GM19099 (cell line): ENCODE measurements around the gene MTHFD1L.

Source experiments
- POLR2A ChIP-seq: IDR thresholded peaks from 3 replicates; pipeline ENCODE4 v1.6.1; 2011; ENCODE audit warnings: low read depth; ENCODE audit not compliant: insufficient read length; ENCODE audit errors: extremely low read depth

Gene MTHFD1L

GRCh38 chr6:150865043-150865405 lies 478 bp upstream of the MTHFD1L start:
- no peak for TF ChIP-seq POLR2A

GRCh38 chr6:150866147-150866990 lies 867 bp downstream of the MTHFD1L start:
- peak; percentile 49 for TF ChIP-seq POLR2A

- no peak for TF ChIP-seq POLR2A
These were observed 1.5 kb downstream of the MTHFD1L start for GRCh38 chr6:150866991-150867501.

- no peak for TF ChIP-seq POLR2A
These were observed 3.3 kb downstream of the MTHFD1L start for GRCh38 chr6:150868759-150869158.

GRCh38 chr6:150874179-150874578 lies 8.7 kb downstream of the MTHFD1L start:
- TF ChIP-seq POLR2A = no peak

GRCh38 chr6:150875841-150876240 lies 10.3 kb downstream of the MTHFD1L start:
- no peak for TF ChIP-seq POLR2A

- no peak for TF ChIP-seq POLR2A
These were observed 11.1 kb downstream of the MTHFD1L start for GRCh38 chr6:150876598-150876997.

- TF ChIP-seq POLR2A = no peak
These were observed 12.4 kb downstream of the MTHFD1L start for GRCh38 chr6:150877928-150878327.

GRCh38 chr6:150878347-150879213 lies 13.1 kb downstream of the MTHFD1L start:
- TF ChIP-seq POLR2A = no peak

GRCh38 chr6:150880336-150880735 lies 14.8 kb downstream of the MTHFD1L start:
- no peak for TF ChIP-seq POLR2A

GRCh38 chr6:150881911-150882481 lies 16.5 kb downstream of the MTHFD1L start:
- no peak for TF ChIP-seq POLR2A

- TF ChIP-seq POLR2A = no peak
These were observed 18.0 kb downstream of the MTHFD1L start for GRCh38 chr6:150883521-150883920.

- TF ChIP-seq POLR2A = no peak
These were observed 20.7 kb downstream of the MTHFD1L start for GRCh38 chr6:150886155-150886554.

- TF ChIP-seq POLR2A = no peak
These were observed 22.6 kb downstream of the MTHFD1L start for GRCh38 chr6:150887978-150888563.

- TF ChIP-seq POLR2A = no peak
These were observed 24.8 kb downstream of the MTHFD1L start for GRCh38 chr6:150890346-150890745.
